CD4-positive, alpha-beta T cell treated with Interleukin-2 at 100 ng/mL for 4 hours (primary cell): Measurements from ENCODE around the gene NRP1.

ENCODE experiments used
- DNase-seq: peaks from one replicate; pipeline ENCODE4 v3.0.0-alpha.2; 2020; ENCODE audit warnings: low spot score

The NRP1 gene

DNA sequence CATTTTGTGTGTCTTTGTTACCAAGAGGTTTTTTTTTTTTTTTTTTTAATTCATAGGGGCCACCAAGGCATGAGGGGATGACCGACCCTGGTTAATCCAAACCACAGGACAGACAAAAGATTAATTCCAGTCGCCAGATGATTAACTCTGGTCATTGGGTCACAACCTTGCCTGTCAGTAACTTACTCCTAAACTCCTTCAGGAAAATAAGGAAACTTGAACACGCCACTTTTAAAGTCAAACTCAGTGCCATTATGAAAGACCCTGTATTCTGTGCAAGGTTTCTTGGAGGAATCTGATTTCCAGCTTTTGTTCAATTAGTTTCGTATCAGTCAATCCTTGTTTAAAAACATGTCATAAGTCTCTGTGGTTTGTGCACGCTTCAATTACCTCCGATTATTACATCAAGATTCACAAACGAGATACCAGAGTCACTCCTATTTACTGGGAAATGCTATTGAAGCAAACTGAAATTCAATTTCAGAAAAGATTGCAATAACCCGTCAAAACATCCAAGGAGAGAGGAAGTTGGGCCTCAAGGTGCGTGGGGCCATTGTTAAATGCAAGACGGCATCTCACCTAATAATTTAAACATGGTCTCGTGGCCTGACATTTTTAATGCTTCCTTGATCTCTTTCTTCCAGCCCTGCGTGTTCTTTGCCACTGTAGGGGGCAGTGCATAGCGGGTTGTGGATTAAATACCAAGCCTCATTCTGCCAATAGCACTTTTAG is 44.0 kb downstream of the NRP1 start:
- DNase-seq = no peak

DNA sequence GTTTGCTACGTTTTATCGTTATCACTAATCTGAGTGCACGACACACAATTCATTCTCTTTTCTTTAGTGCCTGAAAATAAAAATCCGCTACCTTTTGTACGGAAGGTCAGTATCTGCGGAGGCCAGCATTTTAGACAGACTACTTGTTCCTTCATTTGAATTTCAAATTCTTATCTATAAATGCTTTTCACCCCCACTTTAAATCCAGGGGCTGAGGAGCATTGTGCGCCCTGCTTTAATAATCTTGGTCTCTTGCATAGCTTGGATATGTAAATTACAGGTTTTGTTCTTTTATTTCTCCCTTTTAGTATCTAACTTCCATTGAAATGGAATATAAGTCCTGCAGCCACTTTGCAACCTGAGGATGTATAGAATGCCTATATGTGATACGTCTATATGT is 44.7 kb downstream of the NRP1 start:
- DNase-seq = no peak

DNA sequence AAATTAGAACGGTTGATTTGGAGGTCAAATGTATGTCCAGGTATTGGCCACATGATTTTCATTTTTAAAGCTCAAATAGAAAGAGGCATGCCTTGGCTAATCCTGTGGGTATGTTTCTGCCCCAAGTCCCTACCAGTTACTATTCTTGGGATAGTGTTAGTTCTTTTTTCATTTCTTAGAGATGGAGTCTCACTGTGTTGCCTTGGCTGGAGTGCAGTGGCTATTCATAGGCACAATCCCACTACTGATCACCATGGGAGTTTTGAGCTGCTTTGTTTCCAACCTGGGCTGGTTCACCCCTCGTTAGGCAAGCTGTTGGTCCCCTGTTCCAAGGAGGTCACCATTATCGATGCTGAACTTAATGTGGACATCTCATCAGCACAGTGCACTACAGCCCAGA is 46.3 kb downstream of the NRP1 start:
- no peak for DNase-seq

DNA sequence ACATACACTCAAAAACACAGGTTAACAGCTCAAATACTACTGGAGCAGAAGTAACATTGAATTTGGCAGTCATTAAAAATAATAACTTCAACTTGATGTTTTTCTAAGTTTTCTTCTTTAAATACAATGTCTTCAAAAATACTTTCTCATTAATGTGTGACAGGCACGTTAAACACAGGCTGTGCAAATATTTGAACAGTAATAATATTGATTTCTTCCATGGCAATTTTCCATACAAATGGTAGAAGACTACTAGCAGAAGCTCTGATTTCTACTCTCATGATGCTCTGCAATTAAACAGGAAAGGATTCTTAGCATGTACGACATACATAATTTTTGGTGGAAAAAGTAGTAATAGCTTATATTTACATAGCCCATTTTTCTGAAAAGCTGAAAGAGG is 47.4 kb downstream of the NRP1 start:
- DNase-seq = no peak

DNA sequence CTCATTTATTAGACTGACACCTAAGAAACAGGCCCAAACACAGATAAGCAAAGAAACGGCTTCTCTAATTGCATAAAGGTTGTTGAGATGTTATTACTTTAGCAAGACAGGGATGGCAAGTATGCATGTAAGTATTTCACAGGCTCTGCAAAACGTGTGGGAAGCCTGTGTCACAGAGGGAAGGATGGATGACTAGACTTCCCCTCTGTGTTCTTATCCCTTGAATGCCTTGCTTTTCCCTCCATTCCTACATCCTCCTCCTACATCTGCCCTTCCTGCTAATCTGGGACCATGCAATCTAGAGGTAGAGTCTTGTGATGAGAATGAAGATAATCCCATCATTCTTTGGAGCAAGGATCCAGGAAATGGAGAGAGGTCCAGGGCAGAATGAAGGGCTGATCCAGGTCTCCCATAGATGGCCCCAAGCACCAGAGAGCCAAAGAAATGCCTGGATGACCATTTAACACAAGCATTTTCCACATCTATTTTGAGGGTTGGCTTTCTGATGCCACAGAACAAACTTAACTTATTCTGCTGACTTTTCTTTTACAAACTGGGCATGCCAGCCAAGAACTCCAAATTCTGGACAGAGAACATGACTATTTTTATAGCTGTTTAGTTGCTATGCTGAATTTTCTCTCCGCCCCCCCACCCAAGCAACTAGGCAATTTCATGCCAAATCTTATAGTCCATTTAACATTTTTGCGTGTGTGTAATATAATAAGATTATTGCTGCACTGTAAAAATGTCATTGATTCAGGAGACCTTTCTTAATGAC is 48.1 kb downstream of the NRP1 start:
- DNase-seq = no peak

DNA sequence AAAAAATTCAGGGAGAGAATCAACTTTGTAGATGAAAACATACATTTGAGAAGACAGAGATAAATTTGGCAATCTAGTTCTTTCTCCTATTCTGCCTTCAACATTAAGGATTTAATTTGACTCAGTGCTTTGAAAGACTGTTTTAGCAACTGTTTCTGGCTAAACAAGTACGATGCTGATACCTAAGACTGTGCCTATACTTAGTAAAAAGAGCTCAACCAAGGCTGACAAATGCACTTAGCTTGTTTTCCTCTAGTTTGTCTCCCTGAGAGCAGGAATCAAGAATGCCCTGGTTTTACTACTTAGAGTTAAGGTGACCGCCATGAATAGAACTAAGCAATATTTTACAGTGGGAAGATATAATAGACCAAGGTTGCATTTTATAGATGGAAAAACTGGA is 49.5 kb downstream of the NRP1 start:
- DNase-seq = no peak

DNA sequence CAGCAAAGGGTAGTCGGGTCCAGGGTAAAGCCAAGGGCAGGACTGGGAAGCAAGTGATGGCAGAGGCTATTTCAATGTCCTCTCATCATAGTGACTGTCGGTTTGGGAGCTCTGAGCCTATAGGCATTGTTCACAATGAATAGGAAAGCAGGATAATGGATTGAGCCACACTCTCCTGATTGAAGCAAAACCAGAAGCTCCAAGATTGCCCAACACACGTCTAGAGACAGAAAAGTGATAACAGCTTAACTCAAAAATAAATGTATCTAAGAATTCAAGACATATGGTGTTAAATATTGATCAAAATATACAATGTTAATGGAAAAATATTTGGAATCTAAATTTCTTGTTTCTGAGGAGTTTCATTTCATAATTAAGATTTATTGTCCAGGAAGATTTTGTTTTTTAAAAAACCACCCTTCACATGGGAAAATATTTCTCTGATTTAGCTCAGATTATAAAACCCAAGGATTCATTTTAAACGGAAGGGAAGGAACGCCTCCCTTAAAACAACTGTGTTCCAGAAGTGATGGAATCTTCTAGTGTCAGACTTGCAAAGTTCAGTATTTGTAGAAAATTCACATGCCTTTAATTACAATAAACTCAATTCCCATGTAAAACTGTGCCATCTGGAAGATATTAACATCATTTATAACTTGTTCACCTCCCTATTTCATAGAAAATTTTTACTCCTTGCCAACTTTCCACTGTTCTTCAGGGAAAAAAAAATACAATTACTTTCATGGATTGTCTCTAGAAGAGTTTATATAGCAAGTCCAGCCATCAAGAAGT is 54.5 kb downstream of the NRP1 start:
- no peak for DNase-seq

DNA sequence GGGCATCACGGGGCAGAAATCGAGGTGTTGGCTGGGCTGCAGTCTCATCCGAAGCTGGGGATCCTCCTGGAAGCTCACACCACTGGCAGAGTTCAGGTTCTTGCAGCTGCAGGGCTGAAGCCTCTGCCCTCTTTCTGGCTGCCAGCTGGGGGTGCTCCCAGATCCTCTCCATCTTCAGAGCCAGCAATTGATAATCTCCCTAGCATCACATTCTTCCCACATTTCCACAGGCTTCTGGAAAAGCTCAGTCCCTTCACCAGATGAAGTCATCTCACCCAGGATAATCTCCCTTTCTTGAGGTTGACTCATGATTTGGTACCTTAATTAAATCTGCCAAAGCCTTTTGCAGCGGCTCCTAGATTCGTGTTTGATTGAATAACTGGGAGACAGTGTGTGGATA is 55.2 kb downstream of the NRP1 start:
- DNase-seq = no peak

DNA sequence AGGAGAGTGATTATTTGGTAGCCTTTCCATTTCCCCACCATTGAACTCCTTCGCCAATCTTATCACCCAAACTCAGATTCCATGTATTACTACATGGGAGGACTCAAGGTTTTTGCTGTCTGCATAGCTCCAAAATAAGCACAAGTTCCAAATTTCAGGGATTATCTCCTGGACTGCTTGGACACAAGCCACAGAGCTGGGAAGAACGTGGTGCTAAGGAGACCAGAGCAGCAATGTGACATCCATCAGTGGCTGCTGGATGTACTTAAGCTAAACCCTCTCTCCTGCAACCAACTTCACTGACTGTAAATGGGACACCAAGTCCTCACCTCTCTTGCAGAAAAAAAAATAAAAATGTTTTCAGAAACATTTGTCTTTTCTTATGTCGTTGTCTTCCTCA is 56.3 kb downstream of the NRP1 start:
- DNase-seq = no peak

DNA sequence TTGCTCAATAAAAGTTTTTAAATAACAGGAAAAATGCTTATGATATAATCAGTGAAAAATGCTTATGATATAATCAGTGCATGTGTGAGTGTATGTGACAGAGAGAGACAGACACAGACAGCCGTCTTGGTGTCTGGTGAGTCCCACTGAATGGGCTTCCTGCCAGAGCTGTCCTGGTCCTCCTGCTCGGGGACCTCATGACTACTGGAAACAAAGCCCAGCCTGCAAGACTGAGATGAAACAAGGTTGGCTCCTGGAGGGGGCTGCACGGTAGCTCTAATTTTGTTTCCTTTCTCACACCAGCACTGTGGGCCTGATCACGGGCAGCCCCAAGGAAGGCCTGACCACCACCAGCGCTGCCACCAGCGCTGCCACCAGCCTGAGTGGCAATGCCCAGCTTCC is 57.3 kb downstream of the NRP1 start:
- no peak for DNase-seq

DNA sequence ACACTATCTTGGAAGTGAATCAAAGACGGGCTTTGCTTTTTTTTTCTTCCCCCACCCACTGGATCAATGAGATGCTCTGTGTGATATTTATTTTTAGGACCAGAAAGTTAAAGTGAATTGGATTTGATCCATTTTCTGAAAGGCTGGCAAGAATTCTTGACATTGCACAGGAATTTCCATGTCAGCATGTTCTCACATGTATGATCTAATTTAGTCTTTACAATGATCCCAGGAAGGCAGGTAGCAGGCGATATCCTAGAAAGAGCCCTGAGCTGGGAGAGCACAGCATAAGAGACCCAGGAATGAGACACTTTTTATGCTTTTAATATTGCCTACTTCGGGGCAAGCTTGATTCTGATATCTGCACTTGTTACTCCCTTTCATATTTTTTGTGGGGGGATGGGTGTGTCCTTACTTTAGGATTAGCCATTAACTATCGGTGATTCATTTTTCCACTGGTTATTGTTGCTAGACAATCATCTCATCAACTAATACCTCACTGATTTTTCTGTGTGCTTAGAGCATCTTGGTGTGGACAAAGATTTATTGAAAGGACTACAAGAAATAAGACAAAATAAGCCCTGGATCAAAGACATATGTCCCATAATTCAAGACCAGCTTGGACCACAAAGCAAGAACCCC is 58.1 kb downstream of the NRP1 start:
- no peak for DNase-seq

DNA sequence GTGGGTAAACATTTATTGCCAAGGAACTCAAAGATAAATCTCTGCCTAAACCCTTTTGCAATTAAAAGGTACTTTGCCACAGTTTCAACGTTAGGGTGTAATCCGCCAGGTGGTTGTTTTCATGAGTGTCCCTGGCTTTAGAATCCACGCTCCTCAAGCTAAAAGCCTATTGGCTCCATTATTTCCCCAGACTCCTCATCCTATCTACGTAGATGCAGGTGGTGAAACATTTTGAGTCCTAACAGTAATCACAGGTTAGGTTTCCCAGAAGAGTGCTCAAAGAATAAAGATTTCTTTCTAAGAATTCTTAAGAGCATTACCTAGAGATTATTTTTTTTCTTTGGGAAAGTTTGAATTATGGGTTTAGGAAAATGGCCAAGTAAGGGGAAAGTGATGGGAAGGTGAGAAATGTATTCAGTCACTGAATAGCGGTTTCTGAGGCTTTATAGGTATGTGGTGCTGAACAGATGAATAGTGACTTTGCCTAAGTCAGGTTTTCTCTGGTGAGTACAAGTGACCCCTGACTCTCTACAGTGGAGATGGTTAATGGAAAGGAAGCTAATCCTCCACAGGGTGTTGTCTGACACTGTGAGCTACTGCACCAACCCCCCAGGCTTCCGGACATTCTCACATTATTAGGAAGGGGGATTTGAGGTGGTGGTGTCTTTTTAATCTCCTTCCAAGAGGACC is 60.2 kb downstream of the NRP1 start:
- no peak for DNase-seq

DNA sequence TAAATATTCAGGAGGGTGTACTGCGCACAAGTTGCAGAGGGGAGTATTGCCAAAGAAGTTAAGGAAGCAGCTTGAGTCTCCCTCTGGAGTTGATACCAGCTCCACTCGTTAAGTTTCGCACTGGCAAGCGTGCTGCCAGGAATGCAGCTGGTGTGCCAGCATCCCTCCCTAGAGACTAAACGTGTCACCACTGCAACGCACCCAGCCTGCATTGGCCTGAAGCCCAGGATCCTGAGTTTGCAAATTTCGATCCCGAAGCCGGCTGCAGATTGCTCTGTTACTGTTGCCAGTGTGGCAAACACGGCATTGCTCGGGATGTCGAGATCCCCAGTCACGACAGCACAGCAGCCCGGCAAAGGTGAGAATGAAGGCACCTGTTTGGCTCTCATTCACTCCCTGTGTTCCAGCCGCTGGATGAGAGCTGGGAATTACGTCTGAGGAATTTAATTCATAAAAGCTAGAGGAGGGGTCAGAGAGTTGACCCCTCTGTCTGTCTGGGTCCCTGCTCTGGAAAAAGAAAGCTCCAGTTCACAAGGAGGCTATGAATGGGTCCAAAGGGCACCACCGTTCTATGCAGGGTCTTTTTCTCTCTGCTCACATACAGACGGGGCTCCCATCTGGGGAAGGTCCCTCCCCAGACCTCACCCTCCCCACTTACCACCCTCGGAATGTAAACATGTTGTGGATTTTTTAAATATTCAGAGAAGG is 61.0 kb downstream of the NRP1 start:
- no peak for DNase-seq

DNA sequence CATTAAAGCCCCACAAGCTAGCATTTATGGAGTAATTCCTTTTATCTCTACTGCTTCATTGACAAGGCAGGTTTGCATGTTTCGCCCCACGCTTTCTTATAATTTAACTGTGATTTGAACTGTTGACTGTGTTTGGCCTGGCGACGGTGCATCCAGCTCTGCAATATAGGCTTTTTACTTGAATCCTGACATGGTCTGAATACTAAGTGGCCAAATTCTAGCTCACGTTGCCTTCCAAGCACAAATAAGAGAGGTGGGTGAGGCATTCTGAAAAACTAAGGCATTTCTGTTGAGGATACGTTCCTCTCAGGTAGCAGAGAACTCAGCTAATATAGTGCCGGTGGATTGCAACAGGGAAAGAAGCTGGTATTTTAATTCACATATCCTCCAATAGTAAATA is 61.8 kb downstream of the NRP1 start:
- no peak for DNase-seq

DNA sequence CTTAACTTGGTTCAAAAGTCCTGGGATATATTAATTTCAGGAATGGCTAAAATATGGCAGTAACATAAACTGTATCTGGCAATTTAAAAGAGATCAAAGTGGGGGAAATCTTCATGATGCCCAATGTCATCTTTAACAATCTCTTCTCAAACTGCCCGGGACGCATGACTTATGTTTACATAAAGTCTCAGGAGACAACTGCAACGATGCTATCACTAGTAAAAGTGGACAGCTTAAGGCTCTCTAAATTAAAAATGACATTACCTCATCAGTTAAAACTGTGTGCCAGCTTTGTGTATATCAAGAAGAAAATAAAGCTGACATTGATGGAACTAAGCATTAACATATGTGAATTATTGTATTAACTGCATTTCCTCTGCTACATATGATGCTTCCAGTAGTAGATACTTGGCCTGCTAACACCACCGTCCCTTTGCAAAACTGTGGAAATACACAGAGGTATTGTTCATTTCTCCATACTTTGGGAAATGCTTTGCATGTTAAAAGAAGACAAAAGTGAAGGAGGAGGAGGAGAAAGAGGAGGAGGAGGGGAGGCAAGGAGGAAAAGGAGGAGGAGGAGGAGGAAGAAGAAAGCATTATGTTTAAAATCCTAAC is 62.4 kb downstream of the NRP1 start:
- no peak for DNase-seq

DNA sequence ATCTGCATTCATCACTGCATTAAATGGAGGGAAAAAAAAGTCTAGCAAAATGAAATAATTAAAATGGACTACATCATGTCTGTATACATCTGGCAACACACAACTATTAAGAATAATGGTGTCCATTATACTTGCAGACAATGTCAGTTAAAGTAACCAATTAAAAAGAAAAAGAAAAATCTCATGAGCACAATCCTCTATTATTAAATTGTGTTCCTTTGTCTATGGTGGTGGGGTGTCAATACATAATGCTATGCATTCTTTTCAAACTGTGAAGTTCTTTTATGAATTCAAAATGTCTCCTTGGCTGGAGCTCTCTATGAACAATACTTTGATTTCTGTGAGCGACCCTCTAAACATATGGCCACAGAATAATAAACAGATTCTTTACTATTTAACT is 63.5 kb downstream of the NRP1 start:
- DNase-seq = no peak

DNA sequence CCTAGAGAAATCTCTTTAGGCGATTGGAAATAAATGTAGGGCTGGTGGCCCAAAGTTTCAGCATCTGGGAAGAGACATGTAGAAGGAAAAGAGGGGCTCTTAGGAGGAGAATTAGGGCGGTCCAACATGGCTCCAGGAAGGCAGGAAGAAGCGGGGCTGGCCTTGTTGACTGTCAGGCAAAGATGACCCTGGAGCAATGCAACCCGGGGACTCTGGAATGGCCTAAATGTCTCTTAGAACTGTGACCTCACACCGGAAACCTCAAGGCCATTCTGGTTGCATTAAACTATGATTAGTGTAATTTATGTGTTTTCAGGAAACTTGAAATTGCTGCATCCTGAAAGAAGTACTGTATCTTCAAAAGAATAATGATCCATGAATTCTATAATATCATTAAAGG is 66.8 kb downstream of the NRP1 start:
- DNase-seq = no peak

DNA sequence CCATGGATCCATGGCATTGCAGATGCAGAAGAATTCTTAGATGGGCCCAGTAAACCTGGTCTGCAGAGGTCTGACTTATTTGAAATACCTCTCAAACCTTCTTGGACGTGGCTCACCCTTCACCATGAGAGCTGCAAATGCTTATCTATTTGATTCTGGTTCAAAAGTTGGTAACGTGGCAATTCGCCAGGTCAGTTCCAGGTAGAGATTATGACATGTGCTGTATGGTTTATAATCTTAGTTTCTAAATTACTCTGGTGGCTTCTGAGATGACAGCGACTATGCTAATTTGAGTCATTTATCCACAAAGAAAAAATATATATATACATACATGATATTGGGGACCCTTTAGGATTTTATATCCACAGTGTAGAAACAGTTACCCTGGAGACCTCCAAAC is 68.8 kb downstream of the NRP1 start:
- DNase-seq = no peak

DNA sequence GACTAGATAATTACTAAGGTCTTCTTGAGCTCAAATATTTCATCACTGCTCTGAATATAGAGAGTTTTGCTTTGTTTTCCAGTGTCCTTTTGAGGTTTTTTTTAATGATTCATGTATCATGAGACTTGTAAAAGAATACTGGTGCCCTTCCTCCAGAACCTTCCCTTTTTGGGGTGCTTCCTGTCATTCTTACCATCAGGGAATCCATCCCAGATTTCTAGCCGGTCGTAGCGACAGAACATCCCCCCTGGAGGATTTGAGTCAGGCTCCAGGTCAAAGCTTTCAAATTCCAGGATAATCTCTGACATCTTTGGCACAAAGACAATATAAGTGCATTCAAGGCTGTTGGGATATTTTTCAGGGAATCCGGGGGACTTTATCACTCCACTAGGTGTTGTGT is 71.0 kb downstream of the NRP1 start:
- DNase-seq = no peak

DNA sequence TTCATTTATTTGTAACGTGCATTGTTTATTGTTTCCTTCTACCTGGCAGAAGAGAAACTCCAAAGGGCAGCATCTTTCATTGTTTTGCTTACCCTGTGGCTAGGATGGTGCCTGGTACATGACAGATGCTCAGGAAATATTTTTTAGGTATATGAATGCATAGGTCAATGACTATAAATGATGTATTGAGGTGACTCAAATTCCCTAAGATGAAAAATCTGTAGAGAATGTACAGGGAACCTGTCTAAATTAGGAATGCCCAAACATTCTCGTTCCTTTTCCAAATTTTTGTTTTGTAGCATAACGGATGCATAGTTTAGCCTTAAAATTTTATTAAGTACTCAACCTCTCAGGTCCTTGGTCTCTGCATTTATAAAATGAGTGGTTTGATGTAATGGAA is 71.6 kb downstream of the NRP1 start:
- DNase-seq = no peak
